GM23338 (cell line): ENCODE measurements around the gene BRD3. TPM values are rescaled to one million over a fixed set of nuclear protein-coding genes. Genes with fewer than 3 reads are reported as not detected.

Experiments
- ATAC-seq: fragments of 200-7000 bp; cut with Tn5 transposase; 3 replicates; pipeline ENCODE4 v1.9.1; 2020
- DNase-seq: peaks from one replicate; pipeline ENCODE4 v3.0.0-alpha.2; 2015; ENCODE audit warnings: low spot score
- H2AFZ ChIP-seq: fragments of 200-600 bp; sonication (generic); 2 replicates; pipeline ENCODE4 v1.8.0; 2016; ENCODE audit warnings: antibody characterized with exemption, mild to moderate bottlenecking, moderate library complexity
- H3F3A ChIP-seq: fragments of 200-600 bp; sonication (generic); replicated peaks from 2 replicates; pipeline ENCODE4 v1.8.0; 2017; ENCODE audit warnings: antibody characterized with exemption, mixed run types, low read depth
- H3K27ac ChIP-seq: fragments of 200-600 bp; sonication (generic); 2 replicates; pipeline ENCODE4 v1.6.1; 2016; ENCODE audit warnings: low read depth
- H3K27me3 ChIP-seq: fragments of 200-600 bp; sonication (generic); 2 replicates; pipeline ENCODE4 v1.8.0; 2016; ENCODE audit warnings: mild to moderate bottlenecking, mixed run types, moderate library complexity; ENCODE audit not compliant: insufficient read depth
- H3K36me3 ChIP-seq: fragments of 200-600 bp; sonication (generic); 2 replicates; pipeline ENCODE4 v1.8.0; 2016; ENCODE audit warnings: mild to moderate bottlenecking; ENCODE audit not compliant: insufficient read depth
- H3K4me1 ChIP-seq: fragments of 200-600 bp; sonication (generic); 2 replicates; pipeline ENCODE4 v1.8.0; 2016; ENCODE audit warnings: mild to moderate bottlenecking, moderate library complexity; ENCODE audit not compliant: insufficient read depth
- H3K4me2 ChIP-seq: fragments of 200-600 bp; sonication (generic); 2 replicates; pipeline ENCODE4 v1.7.1; 2017; ENCODE audit warnings: mixed run types
- H3K4me3 ChIP-seq: fragments of 200-600 bp; sonication (generic); 2 replicates; pipeline ENCODE4 v1.6.1; 2016; ENCODE audit warnings: mixed run types
- H3K79me2 ChIP-seq: fragments of 200-600 bp; sonication (generic); replicated peaks from 2 replicates; pipeline ENCODE4 v1.8.0; 2017; ENCODE audit warnings: mild to moderate bottlenecking; ENCODE audit not compliant: insufficient read depth
- H3K9me2 ChIP-seq: fragments of 200-600 bp; sonication (generic); 2 replicates; pipeline ENCODE4 v1.8.0; 2017; ENCODE audit not compliant: insufficient read depth
- H4K20me1 ChIP-seq: fragments of 200-600 bp; sonication (generic); replicated peaks from 2 replicates; pipeline ENCODE4 v1.8.0; 2017; ENCODE audit warnings: mild to moderate bottlenecking; ENCODE audit not compliant: insufficient read depth
- H3K27ac Mint-ChIP-seq: 2 replicates; pipeline ENCODE4 v1.8.0; 2020; ENCODE audit warnings: inconsistent platforms, mild to moderate bottlenecking, moderate library complexity, mixed read lengths
- H3K27me3 Mint-ChIP-seq: 3 replicates; pipeline ENCODE4 v1.8.0; 2022; ENCODE audit warnings: low read depth, mild to moderate bottlenecking, moderate library complexity, mixed read lengths, inconsistent platforms; ENCODE audit not compliant: insufficient read depth, poor library complexity
- H3K36me3 Mint-ChIP-seq: 3 replicates; pipeline ENCODE4 v1.8.0; 2021; ENCODE audit warnings: low read depth, mild to moderate bottlenecking, inconsistent platforms, moderate library complexity, mixed read lengths
- H3K4me1 Mint-ChIP-seq: 3 replicates; pipeline ENCODE4 v1.8.0; 2020; ENCODE audit warnings: mild to moderate bottlenecking, inconsistent platforms, mixed read lengths
- H3K4me3 Mint-ChIP-seq: 3 replicates; pipeline ENCODE4 v1.8.0; 2021; ENCODE audit warnings: moderate library complexity, mild to moderate bottlenecking, inconsistent platforms, mixed read lengths
- H3K9me3 Mint-ChIP-seq: 3 replicates; pipeline ENCODE4 v1.8.0; 2020; ENCODE audit warnings: moderate library complexity, mild to moderate bottlenecking, inconsistent platforms, mixed read lengths
- EZH2phosphoT487 ChIP-seq: fragments of 200-600 bp; sonication (generic); IDR thresholded peaks from one replicate; pipeline ENCODE4 v1.8.1; 2018; ENCODE audit warnings: antibody characterized with exemption; ENCODE audit not compliant: unreplicated experiment
- POLR2AphosphoS5 ChIP-seq: IDR thresholded peaks from 2 replicates; pipeline ENCODE4 v1.6.1; 2016; ENCODE audit warnings: antibody characterized with exemption, low read depth
- STAT1 ChIP-seq: IDR thresholded peaks from one replicate; pipeline ENCODE4 v1.6.1; 2016; ENCODE audit warnings: antibody characterized with exemption; ENCODE audit not compliant: unreplicated experiment
- ZNF114 ChIP-seq: fragments of 250-450 bp; sonication (Bioruptor Pico); IDR thresholded peaks from 2 replicates; pipeline ENCODE4 v1.5.0; 2020; ENCODE audit warnings: mild to moderate bottlenecking, moderate library complexity
- ZNF331 ChIP-seq: fragments of 250-450 bp; sonication (Bioruptor Pico); IDR thresholded peaks from 2 replicates; pipeline ENCODE4 v1.5.0; 2020; ENCODE audit warnings: low read depth, mild to moderate bottlenecking, moderate library complexity
- polyA plus RNA-seq: library from polyadenylated mRNA; unstranded; fragments of >200 nt; fragmentation: Nextera tagmentation; extraction: Ambion mirVana; gene quantifications from 2 replicates; pipeline ENCODE4 v1.2.1, GENCODE V29; 2016
- total RNA-seq: library from RNA; depleted of rRNA; stranded (reverse); fragments of >200 nt; shearing (Covaris generic); gene quantifications from 2 replicates; pipeline ENCODE4 v1.2.3, GENCODE V29; 2014
- TF ChIP-seq, protein P1 (sequence below): fragments of 250-450 bp; sonication (Bioruptor Pico); IDR thresholded peaks from 2 replicates; pipeline ENCODE4 v1.5.0; 2020; ENCODE audit warnings: mild to moderate bottlenecking, moderate library complexity
- TF ChIP-seq, protein P2 (sequence below), 2 experiments: fragments of 200-600 bp in 1 of 2; sonication (generic) in 1 of 2; conservative IDR thresholded peaks; 2 replicates each; pipeline versions ENCODE4 v1.5.1 to v1.6.1; 2016 to 2017; ENCODE audit warnings: antibody characterized with exemption in 2 of 2, low read depth in 2 of 2, mild to moderate bottlenecking in 2 of 2, moderate library complexity in 1 of 2

The BRD3 gene
- total and polyA plus RNA-seq, 2 experiments from 2014 or later: 46.0 to 88.0 TPM

DNA sequence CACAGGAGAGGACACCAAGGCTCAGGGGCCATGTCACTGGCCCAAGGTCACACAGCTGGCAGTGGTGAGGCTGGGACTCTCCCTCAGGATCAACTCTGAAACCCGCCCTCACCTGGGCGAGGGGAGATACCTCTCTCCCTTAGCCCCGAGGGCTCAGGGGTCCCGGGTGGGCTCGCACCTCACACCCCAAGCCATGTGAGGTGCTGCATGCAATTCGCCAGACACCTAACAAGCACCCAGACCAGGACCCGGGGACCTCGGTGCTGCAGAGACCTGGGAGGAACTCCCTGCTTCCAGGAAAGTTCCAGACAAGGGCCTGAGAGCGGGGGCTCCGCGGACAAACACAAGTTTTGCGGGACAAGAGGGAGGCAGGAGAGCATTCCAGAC, 19.3 kb downstream of the BRD3 start (continued):
- TF ChIP-seq, protein P1, sequence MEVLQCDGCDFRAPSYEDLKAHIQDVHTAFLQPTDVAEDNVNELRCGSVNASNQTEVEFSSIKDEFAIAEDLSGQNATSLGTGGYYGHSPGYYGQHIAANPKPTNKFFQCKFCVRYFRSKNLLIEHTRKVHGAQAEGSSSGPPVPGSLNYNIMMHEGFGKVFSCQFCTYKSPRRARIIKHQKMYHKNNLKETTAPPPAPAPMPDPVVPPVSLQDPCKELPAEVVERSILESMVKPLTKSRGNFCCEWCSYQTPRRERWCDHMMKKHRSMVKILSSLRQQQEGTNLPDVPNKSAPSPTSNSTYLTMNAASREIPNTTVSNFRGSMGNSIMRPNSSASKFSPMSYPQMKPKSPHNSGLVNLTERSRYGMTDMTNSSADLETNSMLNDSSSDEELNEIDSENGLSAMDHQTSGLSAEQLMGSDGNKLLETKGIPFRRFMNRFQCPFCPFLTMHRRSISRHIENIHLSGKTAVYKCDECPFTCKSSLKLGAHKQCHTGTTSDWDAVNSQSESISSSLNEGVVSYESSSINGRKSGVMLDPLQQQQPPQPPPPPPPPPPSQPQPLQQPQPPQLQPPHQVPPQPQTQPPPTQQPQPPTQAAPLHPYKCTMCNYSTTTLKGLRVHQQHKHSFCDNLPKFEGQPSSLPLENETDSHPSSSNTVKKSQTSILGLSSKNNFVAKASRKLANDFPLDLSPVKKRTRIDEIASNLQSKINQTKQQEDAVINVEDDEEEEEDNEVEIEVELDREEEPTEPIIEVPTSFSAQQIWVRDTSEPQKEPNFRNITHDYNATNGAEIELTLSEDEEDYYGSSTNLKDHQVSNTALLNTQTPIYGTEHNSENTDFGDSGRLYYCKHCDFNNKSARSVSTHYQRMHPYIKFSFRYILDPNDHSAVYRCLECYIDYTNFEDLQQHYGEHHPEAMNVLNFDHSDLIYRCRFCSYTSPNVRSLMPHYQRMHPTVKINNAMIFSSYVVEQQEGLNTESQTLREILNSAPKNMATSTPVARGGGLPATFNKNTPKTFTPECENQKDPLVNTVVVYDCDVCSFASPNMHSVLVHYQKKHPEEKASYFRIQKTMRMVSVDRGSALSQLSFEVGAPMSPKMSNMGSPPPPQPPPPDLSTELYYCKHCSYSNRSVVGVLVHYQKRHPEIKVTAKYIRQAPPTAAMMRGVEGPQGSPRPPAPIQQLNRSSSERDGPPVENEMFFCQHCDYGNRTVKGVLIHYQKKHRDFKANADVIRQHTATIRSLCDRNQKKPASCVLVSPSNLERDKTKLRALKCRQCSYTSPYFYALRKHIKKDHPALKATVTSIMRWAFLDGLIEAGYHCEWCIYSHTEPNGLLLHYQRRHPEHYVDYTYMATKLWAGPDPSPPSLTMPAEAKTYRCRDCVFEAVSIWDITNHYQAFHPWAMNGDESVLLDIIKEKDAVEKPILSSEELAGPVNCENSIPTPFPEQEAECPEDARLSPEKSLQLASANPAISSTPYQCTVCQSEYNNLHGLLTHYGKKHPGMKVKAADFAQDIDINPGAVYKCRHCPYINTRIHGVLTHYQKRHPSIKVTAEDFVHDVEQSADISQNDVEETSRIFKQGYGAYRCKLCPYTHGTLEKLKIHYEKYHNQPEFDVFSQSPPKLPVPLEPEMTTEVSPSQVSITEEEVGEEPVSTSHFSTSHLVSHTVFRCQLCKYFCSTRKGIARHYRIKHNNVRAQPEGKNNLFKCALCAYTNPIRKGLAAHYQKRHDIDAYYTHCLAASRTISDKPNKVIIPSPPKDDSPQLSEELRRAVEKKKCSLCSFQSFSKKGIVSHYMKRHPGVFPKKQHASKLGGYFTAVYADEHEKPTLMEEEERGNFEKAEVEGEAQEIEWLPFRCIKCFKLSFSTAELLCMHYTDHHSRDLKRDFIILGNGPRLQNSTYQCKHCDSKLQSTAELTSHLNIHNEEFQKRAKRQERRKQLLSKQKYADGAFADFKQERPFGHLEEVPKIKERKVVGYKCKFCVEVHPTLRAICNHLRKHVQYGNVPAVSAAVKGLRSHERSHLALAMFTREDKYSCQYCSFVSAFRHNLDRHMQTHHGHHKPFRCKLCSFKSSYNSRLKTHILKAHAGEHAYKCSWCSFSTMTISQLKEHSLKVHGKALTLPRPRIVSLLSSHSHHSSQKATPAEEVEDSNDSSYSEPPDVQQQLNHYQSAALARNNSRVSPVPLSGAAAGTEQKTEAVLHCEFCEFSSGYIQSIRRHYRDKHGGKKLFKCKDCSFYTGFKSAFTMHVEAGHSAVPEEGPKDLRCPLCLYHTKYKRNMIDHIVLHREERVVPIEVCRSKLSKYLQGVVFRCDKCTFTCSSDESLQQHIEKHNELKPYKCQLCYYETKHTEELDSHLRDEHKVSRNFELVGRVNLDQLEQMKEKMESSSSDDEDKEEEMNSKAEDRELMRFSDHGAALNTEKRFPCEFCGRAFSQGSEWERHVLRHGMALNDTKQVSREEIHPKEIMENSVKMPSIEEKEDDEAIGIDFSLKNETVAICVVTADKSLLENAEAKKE (CRISPR knock-in tag): no peak

DNA sequence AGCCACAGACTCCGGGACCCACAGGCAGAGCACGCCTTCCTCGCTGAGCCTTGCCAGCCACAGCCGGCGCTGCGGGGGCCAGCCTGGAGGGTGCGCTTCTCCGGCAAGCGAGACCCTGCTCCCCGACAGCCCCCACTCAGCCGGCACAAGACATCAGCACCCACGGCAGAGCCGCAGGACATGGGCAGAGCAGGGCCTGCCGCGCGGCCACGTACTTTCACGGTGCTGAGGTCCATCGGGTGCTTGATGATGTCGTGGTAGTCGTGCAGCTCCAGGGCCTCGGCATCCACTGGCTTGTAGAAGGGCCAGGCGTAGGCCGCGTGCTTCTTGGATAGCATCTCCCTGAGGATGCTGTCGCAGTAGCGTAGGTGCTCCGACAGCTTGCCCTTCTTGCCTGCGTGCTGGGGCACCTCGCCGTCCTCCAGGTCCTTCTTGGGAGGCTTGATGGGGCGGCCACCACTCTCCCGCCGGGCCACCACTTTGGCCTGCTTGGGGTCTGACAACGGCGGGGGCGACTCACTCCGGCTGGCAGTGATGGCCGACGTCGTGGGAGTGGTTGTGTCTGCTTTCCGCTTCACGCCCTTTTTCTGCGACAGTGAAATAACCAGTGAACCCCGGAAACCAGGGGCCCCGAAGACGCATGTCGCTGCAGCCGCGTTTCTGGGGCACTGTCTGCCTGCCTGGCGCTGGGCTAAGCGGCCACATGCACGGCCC, 19.8 kb downstream of the BRD3 start:
- no peaks in the 10 kb centered on the region for H3K4me1 Mint-ChIP-seq
- Histone ChIP-seq H3K79me2 (no peaks in the 10 kb centered on the region), H3K9me2 (no peaks in the 10 kb centered on the region), H3F3A (no peaks in the 10 kb centered on the region), H3K36me3 (peaks cover 10% of the 10 kb centered on the region; the same call in 1 of the 2 replicates), H3K27ac (no peak overlapping the region), H3K27me3 (no peaks in the 10 kb centered on the region), H3K4me1 (no peaks in the 10 kb centered on the region), H2AFZ (no peak overlapping the region), H3K4me2 (no peak overlapping the region), H4K20me1 (peaks cover 3% of the 10 kb centered on the region), H3K4me3 (no peak overlapping the region)
- ATAC-seq (no peak), DNase-seq (no peak)
- H3K36me3 Mint-ChIP-seq: peaks cover 69% of the 10 kb centered on the region
- H3K4me3 Mint-ChIP-seq: no peak overlapping the region
- peaks cover 8% of the 10 kb centered on the region for H3K27me3 Mint-ChIP-seq
- H3K9me3 Mint-ChIP-seq: no peaks in the 10 kb centered on the region
- H3K27ac Mint-ChIP-seq: no peak overlapping the region
- TF ChIP-seq STAT1: no peak
- TF ChIP-seq EZH2phosphoT487: no peak
- TF ChIP-seq, protein P1 (CRISPR knock-in tag): no peak
- TF ChIP-seq, protein P2, sequence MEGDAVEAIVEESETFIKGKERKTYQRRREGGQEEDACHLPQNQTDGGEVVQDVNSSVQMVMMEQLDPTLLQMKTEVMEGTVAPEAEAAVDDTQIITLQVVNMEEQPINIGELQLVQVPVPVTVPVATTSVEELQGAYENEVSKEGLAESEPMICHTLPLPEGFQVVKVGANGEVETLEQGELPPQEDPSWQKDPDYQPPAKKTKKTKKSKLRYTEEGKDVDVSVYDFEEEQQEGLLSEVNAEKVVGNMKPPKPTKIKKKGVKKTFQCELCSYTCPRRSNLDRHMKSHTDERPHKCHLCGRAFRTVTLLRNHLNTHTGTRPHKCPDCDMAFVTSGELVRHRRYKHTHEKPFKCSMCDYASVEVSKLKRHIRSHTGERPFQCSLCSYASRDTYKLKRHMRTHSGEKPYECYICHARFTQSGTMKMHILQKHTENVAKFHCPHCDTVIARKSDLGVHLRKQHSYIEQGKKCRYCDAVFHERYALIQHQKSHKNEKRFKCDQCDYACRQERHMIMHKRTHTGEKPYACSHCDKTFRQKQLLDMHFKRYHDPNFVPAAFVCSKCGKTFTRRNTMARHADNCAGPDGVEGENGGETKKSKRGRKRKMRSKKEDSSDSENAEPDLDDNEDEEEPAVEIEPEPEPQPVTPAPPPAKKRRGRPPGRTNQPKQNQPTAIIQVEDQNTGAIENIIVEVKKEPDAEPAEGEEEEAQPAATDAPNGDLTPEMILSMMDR (conservative IDR thresholded peaks at IDR 0.05; ENCODE audit: low read depth in 2 of 2): no peak
- no peak for TF ChIP-seq POLR2AphosphoS5
- no peak for TF ChIP-seq ZNF114
- no peak for TF ChIP-seq ZNF331 (CRISPR knock-in tag)
